Endodermal cell (in vitro differentiated cells): Measurements from ENCODE around the gene GNA12. TPM values are rescaled to one million over a fixed set of nuclear protein-coding genes. Genes with fewer than 3 reads are reported as not detected.

Source experiments
- DNase-seq: peaks from one replicate; pipeline ENCODE4 v3.0.0-alpha.2; 2017
- H3K27ac ChIP-seq: 2 replicates; pipeline ENCODE4 v1.5.1; 2013; ENCODE audit warnings: mild to moderate bottlenecking, low read depth, low read length, moderate library complexity
- H3K27me3 ChIP-seq: 2 replicates; pipeline ENCODE4 v1.6.1; 2013; ENCODE audit warnings: mild to moderate bottlenecking, low read length, moderate library complexity; ENCODE audit not compliant: insufficient read depth, control insufficient read depth, poor library complexity, severe bottlenecking
- H3K36me3 ChIP-seq: 2 replicates; pipeline ENCODE4 v1.7.0; 2013; ENCODE audit warnings: mild to moderate bottlenecking, low read length, moderate library complexity; ENCODE audit not compliant: control insufficient read depth, insufficient read depth
- H3K4me1 ChIP-seq: one replicate; pipeline ENCODE4 v1.7.0; 2013; ENCODE audit warnings: low read length; ENCODE audit not compliant: control insufficient read depth, insufficient read depth
- H3K4me3 ChIP-seq: 2 replicates; pipeline ENCODE4 v1.5.1; 2013; ENCODE audit warnings: mild to moderate bottlenecking, low read length, moderate library complexity
- H3K9ac ChIP-seq: 2 replicates; pipeline ENCODE4 v1.6.1; 2013; ENCODE audit warnings: mild to moderate bottlenecking, low read length, moderate library complexity; ENCODE audit not compliant: poor library complexity, severe bottlenecking; ENCODE audit errors: extremely low read depth
- H3K9me3 ChIP-seq: 2 replicates; pipeline ENCODE4 v1.6.1; 2013; ENCODE audit warnings: mild to moderate bottlenecking, low read length, moderate library complexity; ENCODE audit not compliant: control insufficient read depth
- H3K27ac Mint-ChIP-seq: 2 replicates; pipeline ENCODE4 v1.8.0; 2020; ENCODE audit warnings: mixed read lengths
- H3K27me3 Mint-ChIP-seq: 2 replicates; pipeline ENCODE4 v1.8.0; 2021; ENCODE audit warnings: mild to moderate bottlenecking, mixed read lengths; ENCODE audit not compliant: insufficient read depth
- H3K36me3 Mint-ChIP-seq: 2 replicates; pipeline ENCODE4 v1.8.0; 2020; ENCODE audit warnings: low read depth, mixed read lengths
- H3K4me1 Mint-ChIP-seq: 2 replicates; pipeline ENCODE4 v1.8.0; 2020; ENCODE audit warnings: mixed read lengths
- H3K4me3 Mint-ChIP-seq: 2 replicates; pipeline ENCODE4 v1.8.0; 2020; ENCODE audit warnings: mild to moderate bottlenecking, moderate library complexity, mixed read lengths
- H3K9me3 Mint-ChIP-seq: 2 replicates; pipeline ENCODE4 v1.8.0; 2020; ENCODE audit warnings: mild to moderate bottlenecking, mixed read lengths
- CTCF ChIP-seq: fragments of 200-600 bp; sonication (generic); conservative IDR thresholded peaks from 2 replicates; pipeline ENCODE4 v1.5.0; 2021; ENCODE audit warnings: antibody characterized with exemption, mild to moderate bottlenecking
- WGBS, 2 experiments: methylation state at CpG; one replicate each; pipeline versions ENCODE4 v1.1.5 to v1.1.7; 2013; ENCODE audit warnings: missing lambda C conversion rate in 2 of 2, mixed read lengths in 1 of 2; ENCODE audit not compliant: insufficient coverage in 1 of 2, insufficient read length in 1 of 2; 5-methylcytosine and 5-hydroxymethylcytosine counted together
- total RNA-seq, 2 donors: library from RNA; stranded (reverse); fragmentation: NEBNext Ultra II Directional in 1 of 2; extraction: Animal tissue kit (Norgen Biotek cat#: 25700) in 1 of 2; gene quantifications; 2 replicates in 1 of 2; 3 replicates in 1 of 2; pipeline ENCODE4 v1.2.1, GENCODE V29; 2021

GNA12 gene
- total RNA-seq, 2 donors from 2014 or later = 55.0 to 64.7 TPM

GRCh38 chr7:2715341-2716231 lies 128.5 kb downstream of the GNA12 start:
- Histone ChIP-seq H3K27me3 (no peaks in the 10 kb centered on the region), H3K36me3 (peaks cover 9% of the 10 kb centered on the region), H3K9ac (no peak overlapping the region), H3K4me3 (no peak overlapping the region), H3K27ac (no peak overlapping the region), H3K4me1 (no peaks in the 10 kb centered on the region), H3K9me3 (no peaks in the 10 kb centered on the region)
- Mint-ChIP-seq H3K4me1 (no peaks in the 10 kb centered on the region), H3K4me3 (no peak overlapping the region), H3K36me3 (peaks cover 49% of the 10 kb centered on the region), H3K27me3 (no peaks in the 10 kb centered on the region), H3K27ac (no peak overlapping the region), H3K9me3 (no peaks in the 10 kb centered on the region)
- WGBS, 2 experiments = 91 to 92% methylated on average over 20 to 22 of the region's 22 CpGs
- TF ChIP-seq CTCF = no peak
- DNase-seq = no peak

- no peak for TF ChIP-seq CTCF
- Histone ChIP-seq H3K9ac (no peak overlapping the region), H3K9me3 (no peaks in the 10 kb centered on the region), H3K27ac (no peak overlapping the region), H3K4me3 (no peak overlapping the region), H3K27me3 (no peaks in the 10 kb centered on the region), H3K36me3 (peaks cover 9% of the 10 kb centered on the region), H3K4me1 (no peaks in the 10 kb centered on the region)
- DNase-seq = peak; percentile 43
- Mint-ChIP-seq H3K27ac (no peak overlapping the region), H3K4me1 (no peaks in the 10 kb centered on the region), H3K4me3 (no peak overlapping the region), H3K36me3 (peaks cover 43% of the 10 kb centered on the region), H3K9me3 (no peaks in the 10 kb centered on the region), H3K27me3 (no peaks in the 10 kb centered on the region)
- WGBS, 2 experiments = 92 to 96% methylated on average over 7 to 9 of the region's 9 CpGs
Observed at GRCh38 chr7:2714636-2715035, 129.5 kb downstream of the GNA12 start.

- H3K27me3 ChIP-seq = no peaks in the 10 kb centered on the region
- Mint-ChIP-seq H3K9me3 (no peaks in the 10 kb centered on the region), H3K27me3 (no peaks in the 10 kb centered on the region), H3K4me1 (peaks cover 2% of the 10 kb centered on the region), H3K4me3 (no peak overlapping the region), H3K36me3 (peaks cover 40% of the 10 kb centered on the region), H3K27ac (no peak overlapping the region)
- WGBS, 2 experiments = 94 to 96% methylated on average over 5 to 11 of the region's 12 CpGs
- peak overlapping the region; percentile 32 for H3K27ac ChIP-seq
- H3K9ac ChIP-seq = no peak overlapping the region
- no peak for TF ChIP-seq CTCF
- H3K9me3 ChIP-seq = no peaks in the 10 kb centered on the region
- DNase-seq = peak; percentile 37
- H3K4me1 ChIP-seq = no peaks in the 10 kb centered on the region
- peaks cover 9% of the 10 kb centered on the region for H3K36me3 ChIP-seq
- H3K4me3 ChIP-seq = no peak overlapping the region
Observed at GRCh38 chr7:2713978-2714377, 130.1 kb downstream of the GNA12 start.
